Heart left ventricle (tissue), 13 donors: ENCODE data around the gene KMT5B.
A peak's percentile ranks its signal among the peaks of the same experiment; 100 is the strongest.

Experiments used
- POLR2A ChIP-seq, 2 donors: fragments of 450-650 bp; IDR thresholded peaks; one replicate each; pipeline ENCODE4 v1.6.1; 2017; ENCODE audit warnings: antibody characterized with exemption in 2 of 2, mild to moderate bottlenecking in 2 of 2, moderate library complexity in 2 of 2
- TF ChIP-seq, protein P1 (sequence below), 12 donors: fragments of 200-600 bp; sonication (generic) in 4 of 12; IDR thresholded peaks; one replicate each; pipeline versions ENCODE4 v1.5.0 to v1.8.0; 2018 to 2022; ENCODE audit warnings: antibody characterized with exemption in 12 of 12, mild to moderate bottlenecking in 5 of 12
- donor health status: ischemic (EF 13 %, LVEDD 7.1; RV severe dilation, severe dysfunction).
- donor health status: DM: no; HTN: yes; CAD: no.
- donor health status: DM: no; HTN: no; CAD: no.
- donor health status: ischemic (EF 25% LVEDD 6.9; RV normal size, moderate dysfunction).
- donor health status: ischemic (EF 25% LVEDD 5.7; RV mildly dilated, moderate dysfunction).
- donor health status: ischemic (EF 35%, LVEDD 5.7; RV mildly dilated, moderate dysfunction).
- donor health status: nonischemic (EF 11% LVEDD 7.7; RV severe dilation, severe dysfunction).
- donor health status: DM: yes; HTN: yes; CAD: no.
- donor health status: PGD.
- donor health status: ischemic (EF 29% LVEDD 5.4; RV normal size, mild dysfunction).
- donor health status: nonischemic (EF 23%, LVEDD 6.1; RV moderate dilation, normal function).

GRCh38 chr11:68106165-68106940, 106.7 kb downstream of the KMT5B start:
- TF ChIP-seq, protein P1, sequence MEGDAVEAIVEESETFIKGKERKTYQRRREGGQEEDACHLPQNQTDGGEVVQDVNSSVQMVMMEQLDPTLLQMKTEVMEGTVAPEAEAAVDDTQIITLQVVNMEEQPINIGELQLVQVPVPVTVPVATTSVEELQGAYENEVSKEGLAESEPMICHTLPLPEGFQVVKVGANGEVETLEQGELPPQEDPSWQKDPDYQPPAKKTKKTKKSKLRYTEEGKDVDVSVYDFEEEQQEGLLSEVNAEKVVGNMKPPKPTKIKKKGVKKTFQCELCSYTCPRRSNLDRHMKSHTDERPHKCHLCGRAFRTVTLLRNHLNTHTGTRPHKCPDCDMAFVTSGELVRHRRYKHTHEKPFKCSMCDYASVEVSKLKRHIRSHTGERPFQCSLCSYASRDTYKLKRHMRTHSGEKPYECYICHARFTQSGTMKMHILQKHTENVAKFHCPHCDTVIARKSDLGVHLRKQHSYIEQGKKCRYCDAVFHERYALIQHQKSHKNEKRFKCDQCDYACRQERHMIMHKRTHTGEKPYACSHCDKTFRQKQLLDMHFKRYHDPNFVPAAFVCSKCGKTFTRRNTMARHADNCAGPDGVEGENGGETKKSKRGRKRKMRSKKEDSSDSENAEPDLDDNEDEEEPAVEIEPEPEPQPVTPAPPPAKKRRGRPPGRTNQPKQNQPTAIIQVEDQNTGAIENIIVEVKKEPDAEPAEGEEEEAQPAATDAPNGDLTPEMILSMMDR (IDR thresholded peaks at IDR 0.05) = peak in 1 of 12 donors; percentile 4
- TF ChIP-seq POLR2A (IDR thresholded peaks at IDR 0.05) = no peak
